WTC11 (cell line): Measurements from ENCODE around the gene OR8B12. TPM values are rescaled to one million over a fixed set of nuclear protein-coding genes. Genes with fewer than 3 reads are reported as not detected.
"Not testable (repeated sequence)": the region's sequence is repeated elsewhere in the genome, so short reads cannot be mapped to it uniquely, and the experiment has no call there.

Experiments used
- ATAC-seq: fragments of 200-7000 bp; cut with Tn5 transposase; 2 replicates; pipeline ENCODE4 v1.10.0; 2021; ENCODE audit warnings: mild to moderate bottlenecking, moderate library complexity
- CTCF ChIA-PET: fragments of 300-600 bp; sonication (Branson Sonifier 250); formaldehyde crosslinking; loops from one replicate; lab custom pipeline; 2021; ENCODE audit warnings: antibody characterized with exemption; lab: Charles Lee
- POLR2A ChIA-PET: fragments of 350-600 bp; sonication (Branson Sonifier 250); formaldehyde crosslinking; loops from one replicate; lab custom pipeline; 2021; ENCODE audit warnings: antibody characterized with exemption; lab: Charles Lee
- DNase-seq: peaks from one replicate; pipeline ENCODE4 v3.0.0; 2021; ENCODE audit warnings: low spot score
- H3K27ac Mint-ChIP-seq: 2 replicates; pipeline ENCODE4 v1.8.0; 2021; ENCODE audit warnings: mixed read lengths
- H3K27me3 Mint-ChIP-seq: 2 replicates; pipeline ENCODE4 v1.8.0; 2021; ENCODE audit warnings: low read depth, mild to moderate bottlenecking, moderate library complexity, mixed read lengths
- H3K36me3 Mint-ChIP-seq: 2 replicates; pipeline ENCODE4 v1.8.0; 2021; ENCODE audit warnings: mixed read lengths
- H3K4me1 Mint-ChIP-seq: 2 replicates; pipeline ENCODE4 v1.8.0; 2022; ENCODE audit warnings: mixed read lengths
- H3K4me3 Mint-ChIP-seq: 2 replicates; pipeline ENCODE4 v1.8.0; 2021; ENCODE audit warnings: mild to moderate bottlenecking, moderate library complexity, mixed read lengths
- H3K9me3 Mint-ChIP-seq: 2 replicates; pipeline ENCODE4 v1.8.0; 2021; ENCODE audit warnings: mixed read lengths
- FOXK1 ChIP-seq: sonication (generic); formaldehyde crosslinking; IDR thresholded peaks from 2 replicates; pipeline ENCODE4 v1.8.0; 2022; ENCODE audit warnings: mild to moderate bottlenecking, moderate library complexity, missing genetic modification reagents
- GTF2I ChIP-seq: fragments of 250-450 bp; sonication (Bioruptor Pico); conservative IDR thresholded peaks from 2 replicates; pipeline ENCODE4 v1.4.0; 2021; ENCODE audit warnings: mild to moderate bottlenecking
- JAZF1 ChIP-seq: fragments of 250-450 bp; sonication (Bioruptor Pico); IDR thresholded peaks from 2 replicates; pipeline ENCODE4 v1.9.0; 2021; ENCODE audit warnings: moderate library complexity, mild to moderate bottlenecking, inconsistent platforms
- NFE2L1 ChIP-seq: sonication (generic); formaldehyde crosslinking; IDR thresholded peaks from 2 replicates; pipeline ENCODE4 v1.8.1; 2023; ENCODE audit warnings: missing genetic modification reagents
- NR1H2 ChIP-seq: sonication (generic); formaldehyde crosslinking; IDR thresholded peaks from 2 replicates; pipeline ENCODE4 v1.9.0; 2021; ENCODE audit warnings: mild to moderate bottlenecking, moderate library complexity, missing genetic modification reagents
- SMAD4 ChIP-seq: sonication (generic); formaldehyde crosslinking; IDR thresholded peaks from 2 replicates; pipeline ENCODE4 v1.8.0; 2022; ENCODE audit warnings: mild to moderate bottlenecking, missing genetic modification reagents
- TCF7 ChIP-seq: sonication (generic); formaldehyde crosslinking; IDR thresholded peaks from 2 replicates; pipeline ENCODE4 v1.8.0; 2022; ENCODE audit warnings: mild to moderate bottlenecking, low read depth, missing genetic modification reagents, moderate library complexity
- ZNF219 ChIP-seq: sonication (generic); formaldehyde crosslinking; IDR thresholded peaks from 2 replicates; pipeline ENCODE4 v1.8.0; 2023; ENCODE audit warnings: missing genetic modification reagents, mild to moderate bottlenecking, borderline replicate concordance
- ZNF263 ChIP-seq: sonication (generic); formaldehyde crosslinking; IDR thresholded peaks from 2 replicates; pipeline ENCODE4 v1.8.1; 2022; ENCODE audit warnings: low read depth, mild to moderate bottlenecking, moderate library complexity, missing genetic modification reagents
- ZNF416 ChIP-seq: fragments of 250-450 bp; sonication (Bioruptor Pico); IDR thresholded peaks from 2 replicates; pipeline ENCODE4 v1.9.0; 2021; ENCODE audit warnings: mild to moderate bottlenecking, inconsistent platforms
- total RNA-seq: library from RNA; stranded (reverse); gene quantifications from 3 replicates; pipeline ENCODE4 v1.2.3, GENCODE V29; 2021
- TF ChIP-seq, protein P1 (sequence below): sonication (generic); formaldehyde crosslinking; IDR thresholded peaks from 2 replicates; pipeline ENCODE4 v1.8.0; 2023; ENCODE audit warnings: mild to moderate bottlenecking, missing genetic modification reagents
- TF ChIP-seq, protein P2 (sequence below): sonication (generic); formaldehyde crosslinking; IDR thresholded peaks from 2 replicates; pipeline ENCODE4 v1.8.1; 2023; ENCODE audit warnings: mild to moderate bottlenecking, missing genetic modification reagents, moderate library complexity
- TF ChIP-seq, protein P3 (sequence below): fragments of 250-450 bp; sonication (Bioruptor Pico); IDR thresholded peaks from 2 replicates; pipeline ENCODE4 v1.8.0; 2021; ENCODE audit warnings: mild to moderate bottlenecking
- TF ChIP-seq, protein P4 (sequence below): fragments of 250-450 bp; sonication (Bioruptor Pico); IDR thresholded peaks from 2 replicates; pipeline ENCODE4 v1.9.0; 2021; ENCODE audit warnings: mild to moderate bottlenecking

The OR8B12 gene
- total RNA-seq, 1 experiment from 2014 or later = not detected

DNA sequence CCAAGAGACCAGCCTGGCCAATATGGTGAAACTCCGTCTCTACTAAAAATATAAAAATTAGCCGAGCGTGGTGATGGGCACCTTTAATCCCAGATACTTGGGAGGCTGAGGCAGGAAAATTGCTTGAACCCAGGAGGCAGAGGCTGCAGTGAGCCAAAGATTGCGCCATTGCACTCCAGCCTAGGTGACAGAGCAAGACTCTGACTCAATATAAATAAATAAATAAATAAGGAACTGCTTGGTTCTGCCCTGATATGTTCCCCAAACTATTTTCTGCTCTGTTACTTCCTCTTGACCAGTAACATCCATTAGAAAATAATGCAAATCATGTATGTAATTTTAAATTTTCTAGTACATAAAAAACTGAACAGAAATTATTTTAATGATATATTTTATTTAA is 28.8 kb downstream of the OR8B12 start:
- H3K36me3 Mint-ChIP-seq, DNase-seq, H3K9me3 Mint-ChIP-seq, POLR2A ChIA-PET, H3K27ac Mint-ChIP-seq, ATAC-seq, H3K27me3 Mint-ChIP-seq, H3K4me3 Mint-ChIP-seq, H3K4me1 Mint-ChIP-seq, CTCF ChIA-PET: not testable (repeated sequence)

DNA sequence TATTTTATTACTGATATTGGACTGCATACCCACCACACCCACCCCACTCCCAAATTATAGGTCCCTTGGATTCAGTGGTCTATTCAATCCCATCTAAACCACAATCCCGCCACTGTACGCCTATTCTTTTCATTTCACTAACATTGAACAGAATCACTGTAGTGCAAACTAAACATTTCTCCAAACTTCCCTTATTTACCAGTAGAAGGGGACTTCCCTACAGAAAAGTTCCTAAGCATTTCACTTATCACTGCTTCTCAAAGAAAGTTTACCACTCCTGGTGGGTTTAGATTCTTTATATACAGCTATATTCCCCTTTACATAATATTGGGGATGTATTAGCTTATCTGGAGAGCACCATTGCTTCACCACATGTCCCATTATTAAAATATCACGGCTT is 29.3 kb downstream of the OR8B12 start:
- ChIA-PET POLR2A (no interaction called here), CTCF (no interaction called here)
- H3K9me3 Mint-ChIP-seq = peaks cover 8% of the 10 kb centered on the region
- H3K4me3 Mint-ChIP-seq = no peak overlapping the region
- DNase-seq (no peak), ATAC-seq (no peak)
- no peaks in the 10 kb centered on the region for H3K4me1 Mint-ChIP-seq
- H3K27ac Mint-ChIP-seq = no peak overlapping the region
- peaks cover 3% of the 10 kb centered on the region; the same call in 1 of the 2 replicates for H3K36me3 Mint-ChIP-seq
- H3K27me3 Mint-ChIP-seq = peaks cover 5% of the 10 kb centered on the region; the same call in 1 of the 2 replicates
- TF ChIP-seq NR1H2 (CRISPR knock-in tag) (no peak), ZNF219 (CRISPR knock-in tag) (no peak), GTF2I (CRISPR knock-in tag) (no peak), NFE2L1 (CRISPR knock-in tag) (no peak), FOXK1 (CRISPR knock-in tag) (no peak), ZNF263 (no peak)
- TF ChIP-seq, protein P1, sequence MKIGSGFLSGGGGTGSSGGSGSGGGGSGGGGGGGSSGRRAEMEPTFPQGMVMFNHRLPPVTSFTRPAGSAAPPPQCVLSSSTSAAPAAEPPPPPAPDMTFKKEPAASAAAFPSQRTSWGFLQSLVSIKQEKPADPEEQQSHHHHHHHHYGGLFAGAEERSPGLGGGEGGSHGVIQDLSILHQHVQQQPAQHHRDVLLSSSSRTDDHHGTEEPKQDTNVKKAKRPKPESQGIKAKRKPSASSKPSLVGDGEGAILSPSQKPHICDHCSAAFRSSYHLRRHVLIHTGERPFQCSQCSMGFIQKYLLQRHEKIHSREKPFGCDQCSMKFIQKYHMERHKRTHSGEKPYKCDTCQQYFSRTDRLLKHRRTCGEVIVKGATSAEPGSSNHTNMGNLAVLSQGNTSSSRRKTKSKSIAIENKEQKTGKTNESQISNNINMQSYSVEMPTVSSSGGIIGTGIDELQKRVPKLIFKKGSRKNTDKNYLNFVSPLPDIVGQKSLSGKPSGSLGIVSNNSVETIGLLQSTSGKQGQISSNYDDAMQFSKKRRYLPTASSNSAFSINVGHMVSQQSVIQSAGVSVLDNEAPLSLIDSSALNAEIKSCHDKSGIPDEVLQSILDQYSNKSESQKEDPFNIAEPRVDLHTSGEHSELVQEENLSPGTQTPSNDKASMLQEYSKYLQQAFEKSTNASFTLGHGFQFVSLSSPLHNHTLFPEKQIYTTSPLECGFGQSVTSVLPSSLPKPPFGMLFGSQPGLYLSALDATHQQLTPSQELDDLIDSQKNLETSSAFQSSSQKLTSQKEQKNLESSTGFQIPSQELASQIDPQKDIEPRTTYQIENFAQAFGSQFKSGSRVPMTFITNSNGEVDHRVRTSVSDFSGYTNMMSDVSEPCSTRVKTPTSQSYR (CRISPR knock-in tag) = no peak
- TF ChIP-seq, protein P2, sequence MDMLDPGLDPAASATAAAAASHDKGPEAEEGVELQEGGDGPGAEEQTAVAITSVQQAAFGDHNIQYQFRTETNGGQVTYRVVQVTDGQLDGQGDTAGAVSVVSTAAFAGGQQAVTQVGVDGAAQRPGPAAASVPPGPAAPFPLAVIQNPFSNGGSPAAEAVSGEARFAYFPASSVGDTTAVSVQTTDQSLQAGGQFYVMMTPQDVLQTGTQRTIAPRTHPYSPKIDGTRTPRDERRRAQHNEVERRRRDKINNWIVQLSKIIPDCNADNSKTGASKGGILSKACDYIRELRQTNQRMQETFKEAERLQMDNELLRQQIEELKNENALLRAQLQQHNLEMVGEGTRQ (CRISPR knock-in tag) = no peak

DNA sequence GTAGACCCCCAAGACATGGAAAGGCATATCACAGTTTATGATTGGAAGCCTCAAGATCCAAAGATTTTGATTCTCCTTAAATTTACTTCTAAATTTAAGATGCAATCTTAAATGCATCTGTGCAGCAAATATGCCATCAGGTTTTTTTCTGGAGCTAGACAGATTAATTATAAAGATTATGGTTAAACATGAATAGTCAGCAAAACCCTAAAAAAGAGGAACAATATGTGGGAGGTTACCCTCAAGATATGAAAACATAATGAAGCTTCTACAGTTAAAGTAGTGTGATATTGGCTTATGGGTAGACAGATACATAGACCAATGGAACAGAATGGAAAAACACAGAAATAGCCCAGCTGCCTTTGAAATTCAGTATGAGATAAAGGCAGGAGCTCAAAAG is 31.7 kb downstream of the OR8B12 start:
- Mint-ChIP-seq H3K9me3 (peaks cover 32% of the 10 kb centered on the region), H3K27ac (no peak overlapping the region), H3K27me3 (peaks cover 2% of the 10 kb centered on the region), H3K36me3 (peaks cover 13% of the 10 kb centered on the region), H3K4me1 (no peaks in the 10 kb centered on the region), H3K4me3 (no peak overlapping the region)
- no peak for TF ChIP-seq NFE2L1 (CRISPR knock-in tag)
- TF ChIP-seq JAZF1 (CRISPR knock-in tag) = no peak
- TF ChIP-seq TCF7 (CRISPR knock-in tag) = no peak
- TF ChIP-seq, protein P3, sequence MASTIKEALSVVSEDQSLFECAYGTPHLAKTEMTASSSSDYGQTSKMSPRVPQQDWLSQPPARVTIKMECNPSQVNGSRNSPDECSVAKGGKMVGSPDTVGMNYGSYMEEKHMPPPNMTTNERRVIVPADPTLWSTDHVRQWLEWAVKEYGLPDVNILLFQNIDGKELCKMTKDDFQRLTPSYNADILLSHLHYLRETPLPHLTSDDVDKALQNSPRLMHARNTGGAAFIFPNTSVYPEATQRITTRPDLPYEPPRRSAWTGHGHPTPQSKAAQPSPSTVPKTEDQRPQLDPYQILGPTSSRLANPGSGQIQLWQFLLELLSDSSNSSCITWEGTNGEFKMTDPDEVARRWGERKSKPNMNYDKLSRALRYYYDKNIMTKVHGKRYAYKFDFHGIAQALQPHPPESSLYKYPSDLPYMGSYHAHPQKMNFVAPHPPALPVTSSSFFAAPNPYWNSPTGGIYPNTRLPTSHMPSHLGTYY (CRISPR knock-in tag) = no peak
- TF ChIP-seq, protein P2 (CRISPR knock-in tag) = no peak
- TF ChIP-seq, protein P4, sequence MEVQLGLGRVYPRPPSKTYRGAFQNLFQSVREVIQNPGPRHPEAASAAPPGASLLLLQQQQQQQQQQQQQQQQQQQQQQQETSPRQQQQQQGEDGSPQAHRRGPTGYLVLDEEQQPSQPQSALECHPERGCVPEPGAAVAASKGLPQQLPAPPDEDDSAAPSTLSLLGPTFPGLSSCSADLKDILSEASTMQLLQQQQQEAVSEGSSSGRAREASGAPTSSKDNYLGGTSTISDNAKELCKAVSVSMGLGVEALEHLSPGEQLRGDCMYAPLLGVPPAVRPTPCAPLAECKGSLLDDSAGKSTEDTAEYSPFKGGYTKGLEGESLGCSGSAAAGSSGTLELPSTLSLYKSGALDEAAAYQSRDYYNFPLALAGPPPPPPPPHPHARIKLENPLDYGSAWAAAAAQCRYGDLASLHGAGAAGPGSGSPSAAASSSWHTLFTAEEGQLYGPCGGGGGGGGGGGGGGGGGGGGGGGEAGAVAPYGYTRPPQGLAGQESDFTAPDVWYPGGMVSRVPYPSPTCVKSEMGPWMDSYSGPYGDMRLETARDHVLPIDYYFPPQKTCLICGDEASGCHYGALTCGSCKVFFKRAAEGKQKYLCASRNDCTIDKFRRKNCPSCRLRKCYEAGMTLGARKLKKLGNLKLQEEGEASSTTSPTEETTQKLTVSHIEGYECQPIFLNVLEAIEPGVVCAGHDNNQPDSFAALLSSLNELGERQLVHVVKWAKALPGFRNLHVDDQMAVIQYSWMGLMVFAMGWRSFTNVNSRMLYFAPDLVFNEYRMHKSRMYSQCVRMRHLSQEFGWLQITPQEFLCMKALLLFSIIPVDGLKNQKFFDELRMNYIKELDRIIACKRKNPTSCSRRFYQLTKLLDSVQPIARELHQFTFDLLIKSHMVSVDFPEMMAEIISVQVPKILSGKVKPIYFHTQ (CRISPR knock-in tag) = no peak
- no peak for TF ChIP-seq ZNF416 (CRISPR knock-in tag)
- no peak for TF ChIP-seq SMAD4 (CRISPR knock-in tag)
- POLR2A ChIA-PET = no interaction called here
- CTCF ChIA-PET = interaction anchor here (1.3 kb wide), 1 partner anchor 25 kb away, joined by 3 read pairs; no protein-coding TSS in a partner anchor
- DNase-seq (no peak), ATAC-seq (no peak)
